Cardiac muscle cell (in vitro differentiated cells and primary cell): Measurements from ENCODE around the gene PRR20C. TPM values are rescaled to one million over a fixed set of nuclear protein-coding genes. Genes with fewer than 3 reads are reported as not detected.
"Not testable (repeated sequence)": the region's sequence is repeated elsewhere in the genome, so short reads cannot be mapped to it uniquely, and the experiment has no call there.

Experiments used
- DNase-seq, 2 donors: peaks; one replicate each; pipeline versions ENCODE4 v3.0.0 to v3.0.0-alpha.2; 2010 to 2017; ENCODE audit warnings: low read depth in 1 of 2, low spot score in 1 of 2
- H3K27ac ChIP-seq: fragments of 200-600 bp; sonication (generic); 2 replicates; pipeline ENCODE4 v1.5.1; 2016
- H3K27me3 ChIP-seq: fragments of 200-600 bp; sonication (generic); 2 replicates; pipeline ENCODE4 v1.6.0; 2016; ENCODE audit warnings: control low read depth
- H3K36me3 ChIP-seq: fragments of 200-600 bp; sonication (generic); 2 replicates; pipeline ENCODE4 v1.5.1; 2016; ENCODE audit warnings: control low read depth
- H3K4me1 ChIP-seq: fragments of 200-600 bp; sonication (generic); 2 replicates; pipeline ENCODE4 v1.8.1; 2017; ENCODE audit warnings: low read depth, mild to moderate bottlenecking, mixed run types
- H3K4me3 ChIP-seq: fragments of 200-600 bp; sonication (generic); 2 replicates; pipeline ENCODE4 v1.5.1; 2016; ENCODE audit warnings: mild to moderate bottlenecking
- H3K9me3 ChIP-seq: fragments of 200-600 bp; sonication (generic); 2 replicates; pipeline ENCODE4 v1.5.1; 2017; ENCODE audit warnings: low read depth, mild to moderate bottlenecking, control low read depth
- polyA plus RNA-seq: library from polyadenylated mRNA; unstranded; fragments of >200 nt; fragmentation: Nextera tagmentation; extraction: Ambion mirVana; gene quantifications from 2 replicates; pipeline ENCODE4 v1.2.1, GENCODE V29; 2016
- total RNA-seq: library from RNA; depleted of rRNA; stranded (reverse); fragments of >200 nt; gene quantifications from 2 replicates; pipeline ENCODE4 v1.2.3, GENCODE V29; 2016
- TF ChIP-seq, protein P1 (sequence below): IDR thresholded peaks from 2 replicates; pipeline ENCODE4 v1.5.1; 2012; ENCODE audit warnings: low read depth, mild to moderate bottlenecking, low read length

The PRR20C gene
- total and polyA plus RNA-seq, 2 experiments from 2014 or later = not detected

- Histone ChIP-seq H3K27ac (no peak overlapping the region), H3K9me3 (no peaks in the 10 kb centered on the region), H3K4me3 (no peak overlapping the region), H3K27me3 (no peaks in the 10 kb centered on the region), H3K4me1 (no peaks in the 10 kb centered on the region), H3K36me3 (no peaks in the 10 kb centered on the region)
- TF ChIP-seq, protein P1, sequence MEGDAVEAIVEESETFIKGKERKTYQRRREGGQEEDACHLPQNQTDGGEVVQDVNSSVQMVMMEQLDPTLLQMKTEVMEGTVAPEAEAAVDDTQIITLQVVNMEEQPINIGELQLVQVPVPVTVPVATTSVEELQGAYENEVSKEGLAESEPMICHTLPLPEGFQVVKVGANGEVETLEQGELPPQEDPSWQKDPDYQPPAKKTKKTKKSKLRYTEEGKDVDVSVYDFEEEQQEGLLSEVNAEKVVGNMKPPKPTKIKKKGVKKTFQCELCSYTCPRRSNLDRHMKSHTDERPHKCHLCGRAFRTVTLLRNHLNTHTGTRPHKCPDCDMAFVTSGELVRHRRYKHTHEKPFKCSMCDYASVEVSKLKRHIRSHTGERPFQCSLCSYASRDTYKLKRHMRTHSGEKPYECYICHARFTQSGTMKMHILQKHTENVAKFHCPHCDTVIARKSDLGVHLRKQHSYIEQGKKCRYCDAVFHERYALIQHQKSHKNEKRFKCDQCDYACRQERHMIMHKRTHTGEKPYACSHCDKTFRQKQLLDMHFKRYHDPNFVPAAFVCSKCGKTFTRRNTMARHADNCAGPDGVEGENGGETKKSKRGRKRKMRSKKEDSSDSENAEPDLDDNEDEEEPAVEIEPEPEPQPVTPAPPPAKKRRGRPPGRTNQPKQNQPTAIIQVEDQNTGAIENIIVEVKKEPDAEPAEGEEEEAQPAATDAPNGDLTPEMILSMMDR = no peak
- DNase-seq = no peak
Observed at GRCh38 chr13:57138988-57139387, 14.9 kb upstream of the PRR20C start.

DNA sequence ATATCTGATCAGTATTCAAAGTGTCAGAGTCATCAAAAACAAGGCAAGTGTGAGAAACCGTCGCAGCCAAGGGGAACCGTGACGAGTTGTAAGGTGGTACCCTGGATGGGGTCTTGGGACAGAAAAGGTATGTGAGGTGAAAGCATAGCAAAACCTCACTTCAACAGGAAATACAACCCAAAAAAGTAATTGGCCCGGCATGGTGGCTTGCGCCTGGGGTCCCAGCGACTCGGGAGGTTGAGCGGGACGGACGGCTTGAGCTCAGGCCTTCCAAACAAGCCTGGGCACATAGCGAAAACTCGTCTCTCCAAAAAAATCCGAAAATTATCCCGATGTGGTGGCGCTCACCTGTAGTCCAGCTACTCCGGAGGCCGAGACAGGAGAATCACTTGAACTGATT, 14.1 kb upstream of the PRR20C start:
- not testable (repeated sequence) for H3K4me3 ChIP-seq, H3K27ac ChIP-seq, H3K27me3 ChIP-seq, H3K9me3 ChIP-seq, H3K4me1 ChIP-seq, H3K36me3 ChIP-seq, DNase-seq

DNA sequence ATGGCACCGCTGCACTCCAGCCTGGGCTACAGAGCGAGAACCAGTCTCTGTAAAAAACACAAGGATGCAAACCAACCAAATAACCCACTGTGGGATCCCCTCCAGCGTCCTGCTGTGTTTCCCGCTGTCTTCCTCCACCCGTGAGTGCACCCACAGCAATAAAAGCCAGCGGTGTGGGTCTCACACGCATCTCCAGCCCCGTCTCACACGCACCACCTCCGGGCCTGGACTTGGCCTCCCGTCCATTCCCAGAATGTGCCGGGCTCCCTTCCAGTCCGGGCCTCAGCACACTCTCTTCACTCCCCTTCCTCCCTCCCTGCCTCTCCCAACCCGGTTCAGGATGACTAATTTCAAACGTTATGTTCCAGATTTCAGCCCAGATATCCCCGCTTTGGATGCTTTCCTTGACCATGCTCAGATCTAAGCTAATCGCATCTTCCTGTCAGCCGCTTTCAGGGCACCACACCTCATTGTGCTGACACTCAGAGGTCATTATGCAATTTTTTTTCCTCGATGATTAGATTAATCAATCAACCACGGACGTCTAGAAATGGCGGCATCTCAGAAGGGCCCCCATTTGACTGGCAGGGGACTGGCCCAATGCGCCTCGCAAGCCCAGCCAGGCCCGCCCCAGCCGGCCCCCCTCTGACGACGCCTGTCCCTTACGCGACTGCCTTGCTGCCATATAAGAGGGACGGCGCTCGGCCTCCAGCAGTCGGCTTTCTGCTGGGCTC, 13.5 kb upstream of the PRR20C start, which contains the start of gene PRR20A:
PRR20A (plus strand) TSS at position 684 of the 734 bp plus-strand sequence. CDS start 387 bp downstream, outside the sequence.
- H3K27ac ChIP-seq, H3K4me1 ChIP-seq, H3K27me3 ChIP-seq, H3K9me3 ChIP-seq, DNase-seq, H3K36me3 ChIP-seq, H3K4me3 ChIP-seq: not testable (repeated sequence)

GRCh38 chr13:57147188-57147587, 6.7 kb upstream of the PRR20C start, which contains the start of gene PRR20B:
PRR20B (plus strand) TSS chr13:57147488; CDS start chr13:57147875, 387 bp downstream.
- not testable (repeated sequence) for H3K4me3 ChIP-seq, H3K27ac ChIP-seq, H3K9me3 ChIP-seq, H3K36me3 ChIP-seq, DNase-seq, H3K27me3 ChIP-seq, H3K4me1 ChIP-seq

GRCh38 chr13:57148106-57148505, 5.8 kb upstream of the PRR20C start:
- not testable (repeated sequence) for H3K4me3 ChIP-seq, H3K27me3 ChIP-seq, H3K27ac ChIP-seq, H3K9me3 ChIP-seq, H3K4me1 ChIP-seq, DNase-seq, H3K36me3 ChIP-seq

DNA sequence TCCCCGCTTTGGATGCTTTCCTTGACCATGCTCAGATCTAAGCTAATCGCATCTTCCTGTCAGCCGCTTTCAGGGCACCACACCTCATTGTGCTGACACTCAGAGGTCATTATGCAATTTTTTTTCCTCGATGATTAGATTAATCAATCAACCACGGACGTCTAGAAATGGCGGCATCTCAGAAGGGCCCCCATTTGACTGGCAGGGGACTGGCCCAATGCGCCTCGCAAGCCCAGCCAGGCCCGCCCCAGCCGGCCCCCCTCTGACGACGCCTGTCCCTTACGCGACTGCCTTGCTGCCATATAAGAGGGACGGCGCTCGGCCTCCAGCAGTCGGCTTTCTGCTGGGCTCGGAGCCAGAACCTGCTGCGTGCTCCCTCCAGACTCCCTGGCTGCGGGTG, 6.5 kb downstream of the PRR20C start, which contains the start of gene PRR20D:
PRR20D (plus strand) TSS at position 301 of the 400 bp plus-strand sequence. CDS start 387 bp downstream, outside the sequence.
- H3K36me3 ChIP-seq, H3K27ac ChIP-seq, H3K4me3 ChIP-seq, H3K27me3 ChIP-seq, H3K9me3 ChIP-seq, DNase-seq, H3K4me1 ChIP-seq: not testable (repeated sequence)

GRCh38 chr13:57166897-57167296, 13.0 kb downstream of the PRR20C start, which contains the start of gene PRR20E:
PRR20E (plus strand) TSS chr13:57167197; CDS start chr13:57167584, 387 bp downstream.
- not testable (repeated sequence) for H3K36me3 ChIP-seq, H3K9me3 ChIP-seq, H3K27ac ChIP-seq, DNase-seq, H3K27me3 ChIP-seq, H3K4me1 ChIP-seq, H3K4me3 ChIP-seq

DNA sequence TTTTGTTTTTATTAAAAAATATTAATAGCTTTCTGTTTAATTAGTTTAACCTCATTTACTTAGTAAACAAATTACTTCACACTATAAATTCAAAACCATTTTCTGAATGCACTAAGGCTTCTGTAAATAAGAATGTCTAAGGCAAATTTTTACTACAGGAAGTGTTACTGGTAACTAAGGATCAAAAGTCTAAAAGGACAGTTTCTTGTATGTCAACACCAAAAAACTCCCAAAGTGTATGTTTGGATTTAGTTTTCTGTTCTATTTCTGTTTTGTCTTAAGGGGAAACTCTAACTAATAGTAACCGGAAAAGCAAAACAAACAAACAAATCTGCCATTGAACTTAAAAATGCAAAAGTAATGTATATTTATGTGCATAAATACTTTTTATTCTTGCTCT, 37.8 kb downstream of the PRR20C start:
- Histone ChIP-seq H3K4me1 (no peaks in the 10 kb centered on the region), H3K9me3 (no peaks in the 10 kb centered on the region), H3K4me3 (no peak overlapping the region), H3K36me3 (no peaks in the 10 kb centered on the region), H3K27me3 (peaks cover 31% of the 10 kb centered on the region), H3K27ac (no peak overlapping the region)
- TF ChIP-seq, protein P1 = no peak
- no peak for DNase-seq

Other genes starting within 250 kb of the PRR20C start
- not detected in 2 replicates for gene PRR20A, start 13.1 kb upstream of the PRR20C start, total RNA-seq
- not detected in 2 replicates for gene PRR20A, start 13.1 kb upstream of the PRR20C start, polyA plus RNA-seq
- not detected in 2 replicates for gene PRR20B, start 6.6 kb upstream of the PRR20C start, total RNA-seq
- gene PRR20B, start 6.6 kb upstream of the PRR20C start, polyA plus RNA-seq = not detected in 2 replicates
- not detected in 2 replicates for gene PRR20D, start 6.6 kb downstream of the PRR20C start, total RNA-seq
- not detected in 2 replicates for gene PRR20D, start 6.6 kb downstream of the PRR20C start, polyA plus RNA-seq
- gene PRR20E, start 13.1 kb downstream of the PRR20C start, total RNA-seq = not detected in 2 replicates
- not detected in 2 replicates for gene PRR20E, start 13.1 kb downstream of the PRR20C start, polyA plus RNA-seq